Inflammatory macrophage treated with lipopolysaccharide for 1 hour (primary cell): ENCODE measurements around the gene REEP3.
"Not testable (repeated sequence)": the region's sequence is repeated elsewhere in the genome, so short reads cannot be mapped to it uniquely, and the experiment has no call there.

Source experiments
- DNase-seq, 2 donors: peaks; one replicate each; pipeline ENCODE4 v3.0.0-alpha.2; 2020 to 2022

Gene REEP3

DNA sequence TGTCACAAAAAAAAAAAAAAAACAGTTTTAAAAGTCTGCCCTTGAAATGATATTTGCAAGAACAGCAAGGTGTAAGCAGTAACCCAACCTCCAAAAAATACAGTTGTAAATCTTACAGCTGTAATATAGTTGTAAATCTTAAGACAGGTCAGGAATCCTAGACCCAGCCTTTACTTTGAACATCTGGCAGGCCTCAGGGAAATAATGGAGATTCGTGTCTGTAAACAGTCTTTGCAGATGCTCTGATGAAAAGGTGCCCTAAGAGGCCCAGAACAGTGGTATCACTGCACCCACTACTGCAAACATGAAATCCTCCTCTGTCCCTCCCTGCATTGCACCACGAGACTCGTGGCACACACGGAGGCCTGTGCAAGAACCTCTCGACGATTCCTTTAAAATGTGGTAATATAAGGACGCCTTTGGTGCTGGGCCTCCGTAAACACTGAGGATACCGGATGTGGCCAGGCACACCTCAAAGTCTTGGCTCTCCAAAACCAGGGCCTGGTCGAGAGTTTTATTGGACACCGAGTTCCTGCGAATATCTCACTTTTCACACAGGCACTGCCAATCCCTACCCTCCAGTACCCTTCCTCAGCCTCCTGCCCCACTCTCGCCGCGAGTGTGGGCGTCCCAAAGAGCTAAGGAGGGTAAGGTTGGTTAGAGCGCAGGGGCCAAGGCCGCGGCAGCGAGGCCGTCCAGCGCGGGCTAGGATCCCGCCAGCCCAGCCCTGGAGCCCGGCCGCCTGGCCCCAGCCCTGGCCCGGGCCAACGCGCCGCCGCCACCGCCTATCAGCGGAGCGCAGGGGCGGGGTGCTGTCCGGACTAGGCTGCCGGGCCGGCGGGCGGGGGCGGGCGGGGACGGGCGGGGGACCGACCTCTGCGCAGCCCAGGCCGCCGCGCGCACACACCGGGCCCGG lies at the start of gene REEP3:
Gene REEP3, plus strand, starts transcription at position 902 of the 916 bp plus-strand sequence. CDS start 145 bp downstream, outside the sequence.
- DNase-seq, result peak; percentile 63

DNA sequence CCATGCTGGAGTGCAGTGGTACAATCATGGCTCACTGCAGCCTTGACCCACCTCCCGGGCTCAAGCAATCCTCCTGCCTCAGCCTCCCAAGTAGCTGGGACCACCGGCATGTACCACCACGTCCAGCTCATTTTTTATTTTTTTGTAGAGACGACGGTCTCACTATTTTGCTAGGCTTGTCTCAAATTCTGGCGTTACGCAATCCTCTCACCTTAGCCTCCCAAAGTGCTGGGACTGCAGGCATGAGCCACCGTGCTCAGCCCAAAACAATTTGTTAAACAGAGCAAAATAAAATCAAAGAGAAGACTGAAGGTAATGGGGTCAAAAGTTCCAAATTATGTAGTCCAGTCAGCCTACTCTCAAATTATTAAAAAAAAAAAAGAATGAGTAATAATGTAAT lies 46.7 kb upstream of the REEP3 start:
- no peak for DNase-seq

GRCh38 chr10:63477927-63478326 lies 43.3 kb upstream of the REEP3 start:
- no peak for DNase-seq

- DNase-seq, result no peak
Observed at GRCh38 chr10:63478564-63478963, 42.6 kb upstream of the REEP3 start.

- no peak for DNase-seq
Observed at GRCh38 chr10:63480237-63480636, 41.0 kb upstream of the REEP3 start.

- DNase-seq, result no peak
Observed at GRCh38 chr10:63481815-63482421, 39.3 kb upstream of the REEP3 start.

GRCh38 chr10:63483983-63484382 lies 37.2 kb upstream of the REEP3 start:
- DNase-seq, result no peak

GRCh38 chr10:63487990-63488389 lies 33.2 kb upstream of the REEP3 start:
- no peak for DNase-seq

DNA sequence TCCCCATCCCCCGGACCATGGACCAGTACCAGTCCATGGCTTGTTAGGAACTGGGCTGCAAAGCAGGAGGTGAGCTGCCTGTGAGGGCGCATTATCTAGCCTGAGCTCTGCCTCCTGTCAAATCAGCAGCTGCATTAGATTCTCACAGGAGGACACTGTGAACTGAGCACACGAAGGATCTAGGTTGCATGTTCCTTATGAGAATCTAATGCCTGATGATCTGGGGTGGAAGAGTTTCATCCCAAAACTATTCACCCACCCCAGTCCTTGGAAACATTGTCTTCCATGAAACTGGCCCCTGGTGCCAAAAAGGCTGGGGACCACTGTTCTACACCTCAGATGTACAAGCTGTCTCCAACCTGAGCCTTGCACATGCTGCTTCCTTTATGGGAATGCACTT lies 31.4 kb upstream of the REEP3 start:
- no peak for DNase-seq

DNA sequence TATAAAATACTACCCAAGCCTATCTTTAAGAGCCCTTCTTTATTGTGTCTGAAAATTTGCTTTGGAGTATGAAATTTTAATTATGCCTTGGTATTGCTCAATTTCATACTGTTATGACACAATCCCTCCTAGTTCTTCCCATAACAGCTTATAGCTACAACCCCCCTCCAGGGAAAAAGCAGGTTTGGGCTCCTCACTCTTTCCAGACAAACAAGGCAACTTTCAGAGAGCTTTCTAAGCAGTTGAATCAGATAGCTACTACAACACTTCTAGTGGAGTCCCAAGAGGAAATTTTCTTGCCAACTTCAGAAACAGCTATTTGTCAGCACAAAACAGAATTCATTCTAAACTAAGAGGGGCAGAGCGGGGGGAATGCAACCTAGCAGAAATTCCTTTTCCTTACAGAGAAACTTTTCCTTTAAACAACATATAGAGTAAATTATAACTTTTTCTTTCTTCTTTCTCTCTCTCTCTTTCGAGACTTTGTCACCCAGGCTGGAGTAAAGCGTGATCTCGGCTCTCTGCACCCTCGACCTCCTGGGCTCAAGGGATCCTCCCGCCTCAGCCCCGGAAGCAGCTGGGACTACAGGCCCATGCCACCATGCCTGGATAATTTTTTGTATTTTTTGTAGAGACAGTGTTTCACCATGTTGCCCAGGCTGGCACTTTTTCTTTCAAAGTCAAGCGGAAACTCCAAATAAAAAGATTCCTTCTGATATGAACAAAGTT lies 29.4 kb upstream of the REEP3 start:
- DNase-seq, result no peak

GRCh38 chr10:63492317-63492690 lies 28.9 kb upstream of the REEP3 start:
- DNase-seq, result not testable (repeated sequence)

- no peak for DNase-seq
Observed at GRCh38 chr10:63493004-63493403, 28.2 kb upstream of the REEP3 start.

GRCh38 chr10:63494951-63495350 lies 26.2 kb upstream of the REEP3 start:
- DNase-seq, result no peak

DNA sequence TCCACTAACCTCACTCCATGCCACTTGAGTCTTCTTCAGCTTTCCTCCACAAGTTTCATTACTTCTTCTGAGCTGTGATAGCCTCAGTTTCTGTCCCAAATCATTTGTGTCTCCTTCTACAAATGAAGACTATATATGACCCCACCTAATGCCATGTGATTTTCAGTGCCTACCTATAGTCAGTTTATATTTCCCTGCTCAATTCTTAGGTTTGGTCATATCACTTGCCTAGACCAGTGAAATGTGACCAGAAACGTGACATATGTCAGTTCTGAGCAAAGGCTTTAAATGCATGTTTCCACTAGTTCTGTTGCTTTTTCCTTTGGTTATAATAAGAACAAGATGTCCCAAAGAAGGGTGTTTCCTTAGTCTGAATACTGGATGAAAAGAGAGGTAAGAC lies 24.6 kb upstream of the REEP3 start:
- DNase-seq, result no peak

DNA sequence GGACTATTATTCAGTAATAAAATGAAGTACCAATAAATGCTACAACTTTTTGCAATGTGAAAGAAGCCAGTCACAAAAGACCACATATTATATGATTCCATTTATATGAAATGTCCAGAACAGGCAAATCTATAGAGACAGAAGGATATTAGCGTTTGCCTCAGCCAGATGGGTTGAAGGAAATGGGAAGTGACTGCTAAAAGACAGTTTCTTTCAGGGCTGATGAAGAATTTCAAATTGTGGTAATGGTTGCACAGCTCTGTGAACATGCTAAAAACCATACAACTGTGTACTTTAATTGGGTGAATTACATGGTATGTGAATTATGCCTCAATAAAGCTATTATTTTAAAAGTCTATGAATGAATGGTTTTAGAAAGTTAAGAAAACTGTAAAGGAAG lies 23.9 kb upstream of the REEP3 start:
- DNase-seq, result no peak

DNA sequence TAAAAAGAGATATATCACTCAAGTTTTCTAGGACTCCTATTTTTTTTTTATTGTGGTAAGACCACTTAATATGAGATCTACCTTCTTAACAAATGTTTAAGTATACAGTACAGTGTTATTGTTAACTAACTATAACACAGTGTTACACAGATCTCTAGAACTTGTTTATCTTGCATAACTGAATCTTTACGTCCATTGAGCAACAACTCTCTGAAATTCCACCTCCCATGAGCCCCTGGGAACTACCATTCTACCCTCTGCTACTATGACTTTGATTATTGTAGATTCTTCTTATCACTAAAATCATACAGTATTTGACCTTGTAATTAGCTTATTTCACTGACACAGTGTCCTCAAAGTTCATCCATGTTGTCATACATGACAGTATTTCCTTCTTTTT lies 22.5 kb upstream of the REEP3 start:
- DNase-seq, result peak; percentile 23 to 24

GRCh38 chr10:63500551-63500950 lies 20.6 kb upstream of the REEP3 start:
- DNase-seq, result not testable (repeated sequence)

DNA sequence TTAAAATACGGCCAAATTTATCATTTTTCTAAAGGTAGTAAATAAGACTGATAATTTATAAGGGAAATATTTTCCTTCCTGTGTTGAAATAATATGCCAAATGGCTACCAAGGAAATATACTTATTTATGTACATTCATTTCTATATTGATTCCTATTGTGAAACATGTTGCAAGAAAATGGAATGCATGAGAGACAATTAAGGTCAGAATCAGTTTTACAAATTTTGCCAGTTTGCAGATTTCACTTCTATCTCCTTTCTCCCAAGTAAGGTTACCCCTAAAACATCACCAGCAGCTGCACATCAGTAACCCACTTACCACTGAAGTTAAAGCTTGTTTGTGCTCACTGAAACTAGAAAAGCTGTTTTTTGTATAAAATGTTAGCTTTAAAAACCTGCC lies 19.2 kb upstream of the REEP3 start:
- no peak for DNase-seq

DNA sequence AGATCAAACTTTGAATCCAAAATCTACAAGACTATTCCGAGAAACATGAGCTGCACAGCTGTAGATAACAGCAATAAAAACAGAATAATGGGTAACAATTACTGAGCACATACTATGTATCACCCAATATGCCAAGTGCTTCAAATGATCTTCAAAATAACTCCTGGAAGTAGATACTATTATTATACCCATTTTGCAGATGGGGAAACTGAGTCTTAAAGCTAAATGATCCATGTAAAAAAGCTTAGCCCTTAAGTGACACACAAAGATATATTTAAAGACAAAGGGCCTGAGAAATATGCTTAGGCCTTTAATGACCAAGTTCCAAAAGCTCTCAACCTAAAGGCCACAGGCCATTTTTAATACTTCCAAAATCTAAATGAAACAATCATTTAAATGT lies 18.4 kb upstream of the REEP3 start:
- no peak for DNase-seq

- DNase-seq, result no peak
Observed at GRCh38 chr10:63503395-63503794, 17.8 kb upstream of the REEP3 start.

DNA sequence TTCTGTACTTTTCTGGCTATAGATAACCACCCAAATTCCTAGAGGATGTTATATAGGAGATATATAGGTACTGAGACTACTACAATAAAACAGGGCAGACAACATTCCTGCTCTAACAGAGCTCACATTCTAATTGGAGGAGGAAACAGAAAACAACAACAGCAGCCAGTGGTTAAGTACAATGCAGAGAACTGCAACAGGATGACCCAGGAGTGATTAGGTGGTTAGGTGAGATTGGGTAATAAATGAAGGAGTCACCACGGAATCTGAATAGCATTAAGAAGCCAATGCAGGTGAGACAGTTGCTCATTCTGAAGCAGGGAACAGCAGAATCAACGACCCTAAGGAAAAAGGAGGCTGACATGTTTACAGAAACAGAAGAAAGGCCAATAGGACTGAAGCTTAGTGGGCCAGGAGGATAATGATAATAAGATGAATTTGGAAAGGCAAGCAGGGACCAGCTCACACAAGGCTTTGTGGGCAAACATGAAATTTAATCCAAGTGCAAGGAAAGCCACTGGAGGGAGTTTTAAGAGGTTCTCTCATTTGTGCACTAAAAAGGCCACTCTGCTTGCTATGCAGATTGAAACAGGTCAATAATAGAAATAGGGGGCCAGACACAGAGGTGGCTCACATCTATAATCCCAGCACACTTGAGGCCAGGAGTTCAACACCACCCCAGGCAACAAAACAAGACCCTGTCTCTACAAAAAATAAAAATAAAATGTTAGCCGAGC lies 16.9 kb upstream of the REEP3 start:
- no peak for DNase-seq

DNA sequence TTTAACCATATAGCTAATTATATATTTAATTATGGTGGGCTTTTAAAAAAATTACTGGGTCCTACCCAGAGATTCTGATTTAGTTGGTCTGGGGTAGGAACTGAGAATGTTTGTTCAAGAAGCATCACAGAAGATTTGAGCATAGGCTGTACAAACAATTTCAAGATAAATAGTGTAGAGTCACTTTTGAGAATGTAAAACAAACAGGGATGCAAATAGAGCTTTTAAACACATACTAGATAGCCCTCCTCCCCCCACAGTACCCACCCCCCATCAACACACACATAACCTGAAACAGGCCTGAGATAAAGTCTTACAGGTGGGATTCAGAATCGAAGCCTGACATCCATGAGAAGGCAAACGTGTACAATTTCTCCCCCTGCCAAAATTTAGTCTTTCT lies 15.6 kb upstream of the REEP3 start:
- DNase-seq, result no peak

DNA sequence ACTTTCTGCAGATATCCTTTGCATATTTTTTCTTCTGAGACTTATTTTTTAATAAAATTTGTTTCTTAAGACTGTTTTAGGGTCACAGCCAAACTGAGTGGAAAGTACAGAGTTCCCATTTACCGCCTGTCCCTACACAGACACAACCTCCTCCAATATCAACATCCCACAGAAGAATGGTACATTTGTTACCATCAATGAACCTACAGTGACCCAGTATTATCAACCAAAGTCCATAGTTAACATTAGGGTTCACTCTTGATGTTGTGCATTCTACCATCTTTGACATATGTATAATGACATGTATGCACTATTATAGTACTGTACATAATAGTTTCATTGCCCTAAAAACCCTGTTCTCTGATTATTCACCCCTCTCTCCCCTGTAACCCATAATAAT lies 14.6 kb upstream of the REEP3 start:
- no peak for DNase-seq
